Naive thymus-derived CD4-positive, alpha-beta T cell (primary cell): ENCODE measurements around the gene EMID1. TPM values are rescaled to one million over a fixed set of nuclear protein-coding genes. Genes with fewer than 3 reads are reported as not detected.
"Not testable (repeated sequence)": the region's sequence is repeated elsewhere in the genome, so short reads cannot be mapped to it uniquely, and the experiment has no call there.

Source experiments
- ATAC-seq: fragments of 150-1000 bp; cut with Tn5 transposase; 2 replicates; pipeline ENCODE4 v1.10.0; 2021; ENCODE audit warnings: mild to moderate bottlenecking, moderate library complexity
- CTCF ChIA-PET: fragments of 350-600 bp; sonication (Branson Sonifier 250); formaldehyde crosslinking; loops from one replicate; lab custom pipeline; 2021; ENCODE audit warnings: antibody characterized with exemption; lab: Charles Lee
- POLR2A ChIA-PET: fragments of 350-600 bp; sonication (Branson Sonifier 250); formaldehyde crosslinking; loops from one replicate; lab custom pipeline; 2021; ENCODE audit warnings: antibody characterized with exemption, inconsistent platforms; lab: Charles Lee
- DNase-seq, 9 donors: peaks; one replicate each; pipeline versions ENCODE4 v3.0.0 to v3.0.0-alpha.2; 2020 to 2022; ENCODE audit warnings: mixed read lengths in 1 of 9
- H3K27ac ChIP-seq: one replicate; pipeline ENCODE4 v1.7.0; 2013; ENCODE audit warnings: mild to moderate bottlenecking, low read depth, low read length, moderate library complexity
- H3K27me3 ChIP-seq, 2 donors: one replicate each; pipeline ENCODE4 v1.7.0; 2013; ENCODE audit warnings: low read length in 2 of 2, mild to moderate bottlenecking in 2 of 2, moderate library complexity in 2 of 2; ENCODE audit not compliant: control insufficient read depth in 2 of 2, insufficient read depth in 2 of 2
- H3K36me3 ChIP-seq, 3 experiments: 1 replicate in 2 of 3; 2 replicates in 1 of 3; pipeline ENCODE4 v1.7.0; 2013; ENCODE audit warnings: low read length in 3 of 3, mild to moderate bottlenecking in 3 of 3, moderate library complexity in 1 of 3; ENCODE audit not compliant: insufficient read depth in 3 of 3, control insufficient read depth in 2 of 3
- H3K4me1 ChIP-seq, 2 donors: one replicate each; pipeline ENCODE4 v1.7.0; 2013; ENCODE audit warnings: low read length in 2 of 2, mild to moderate bottlenecking in 2 of 2, moderate library complexity in 1 of 2; ENCODE audit not compliant: control insufficient read depth in 2 of 2, insufficient read depth in 2 of 2
- H3K4me3 ChIP-seq: 2 replicates; pipeline ENCODE4 v1.7.0; 2013; ENCODE audit warnings: mild to moderate bottlenecking, low read length
- H3K9me3 ChIP-seq, 3 experiments: 1 replicate in 2 of 3; 2 replicates in 1 of 3; pipeline ENCODE4 v1.7.0; 2013; ENCODE audit warnings: low read length in 3 of 3; ENCODE audit not compliant: control insufficient read depth in 2 of 3
- H3K27ac Mint-ChIP-seq, 9 donors: one replicate each; pipeline ENCODE4 v1.8.0; 2020 to 2022; ENCODE audit warnings: mixed read lengths in 9 of 9, mild to moderate bottlenecking in 8 of 9, moderate library complexity in 5 of 9, inconsistent platforms in 2 of 9
- H3K27me3 Mint-ChIP-seq, 5 donors: one replicate each; pipeline ENCODE4 v1.8.0; 2021 to 2022; ENCODE audit warnings: mixed read lengths in 5 of 5, mild to moderate bottlenecking in 1 of 5
- H3K36me3 Mint-ChIP-seq, 5 donors: one replicate each; pipeline ENCODE4 v1.8.0; 2020 to 2022; ENCODE audit warnings: mixed read lengths in 5 of 5, mild to moderate bottlenecking in 3 of 5, inconsistent platforms in 1 of 5
- H3K4me1 Mint-ChIP-seq, 7 donors: one replicate each; pipeline ENCODE4 v1.8.0; 2020 to 2022; ENCODE audit warnings: mixed read lengths in 7 of 7, mild to moderate bottlenecking in 3 of 7, inconsistent platforms in 1 of 7
- H3K4me3 Mint-ChIP-seq, 10 donors: one replicate each; pipeline ENCODE4 v1.8.0; 2020 to 2022; ENCODE audit warnings: mild to moderate bottlenecking in 10 of 10, mixed read lengths in 10 of 10, moderate library complexity in 6 of 10, inconsistent platforms in 2 of 10
- H3K9me3 Mint-ChIP-seq, 11 donors: one replicate each; pipeline ENCODE4 v1.8.0; 2020 to 2022; ENCODE audit warnings: mixed read lengths in 11 of 11, mild to moderate bottlenecking in 4 of 11, inconsistent platforms in 1 of 11, moderate library complexity in 1 of 11
- intact Hi-C, 2 donors: fragments of 100-400 bp; cut with micrococcal nuclease; formaldehyde crosslinking; loops; one replicate each; pipeline ENCODE4 v1.15.1; 2023
- polyA plus RNA-seq, 2 donors: library from polyadenylated mRNA; unstranded; fragments of 300-500 nt; fragmentation: Illumina TruSeq; gene quantifications; one replicate each; pipeline ENCODE4 v1.2.3, GENCODE V29; 2021
- total RNA-seq, 6 experiments: library from RNA in 5 of 6; stranded (reverse) in 5 of 6; gene quantifications; 1 replicate in 5 of 6; 2 replicates in 1 of 6; pipeline ENCODE4 v1.2.3 and lab custom pipeline; 2021 to 2026

EMID1 gene
- total and polyA plus RNA-seq, 7 experiments from 2014 or later: 1.2 to 2.0 TPM; not detected in 5

DNA sequence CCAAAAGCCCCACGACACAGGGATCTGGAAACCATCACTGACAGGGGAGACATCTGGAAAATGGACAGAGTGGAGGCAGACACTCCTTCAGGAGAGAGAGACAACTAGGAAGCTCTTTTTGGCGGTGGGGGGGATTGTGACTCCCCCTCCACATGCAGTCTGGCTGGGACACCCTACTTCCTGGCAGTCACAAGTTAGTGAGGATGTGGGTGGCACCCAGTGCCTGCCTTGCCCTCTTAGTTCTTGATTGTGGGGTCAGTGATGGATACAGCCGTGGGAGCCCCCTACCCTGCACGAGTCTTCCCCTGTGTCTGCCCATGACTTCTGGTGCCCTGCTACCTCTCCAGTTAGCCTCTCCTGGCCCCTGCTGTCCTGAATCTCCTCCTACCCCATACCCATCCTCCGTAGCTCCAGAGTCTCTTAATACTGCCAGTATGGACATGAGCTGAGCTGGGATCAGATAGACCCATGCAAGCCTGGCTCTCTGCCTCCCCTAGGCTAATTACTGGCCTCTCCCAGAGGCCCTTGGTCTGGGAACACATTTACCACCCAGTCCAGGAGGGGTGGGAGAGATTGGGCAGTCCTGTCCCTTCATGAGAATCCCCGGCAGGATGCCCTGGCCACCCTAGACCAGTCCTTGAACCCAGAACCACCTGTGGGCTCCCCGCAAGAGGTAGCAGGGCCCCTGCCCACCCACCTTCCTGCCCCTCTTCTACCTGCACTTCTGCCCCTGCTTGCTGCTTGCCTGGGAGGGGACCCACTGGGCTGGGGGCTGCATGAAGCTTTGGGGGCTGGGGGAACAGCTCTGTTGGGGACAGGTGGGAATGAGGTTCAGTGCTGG is 39.3 kb downstream of the EMID1 start:
- H3K27me3 Mint-ChIP-seq: peaks cover 5 to 28% (median 10%) of the 10 kb centered on the region in 5 donors
- intact Hi-C loops: loop anchor here (1.0 to 2.0 kb wide), 5 partner anchors 91 to 644 kb away; no protein-coding TSS in a partner anchor
- Histone ChIP-seq H3K9me3 (no peaks in the 10 kb centered on the region), H3K27ac (no peak overlapping the region), H3K27me3 (no peaks in the 10 kb centered on the region), H3K36me3 (no peaks in the 10 kb centered on the region), H3K4me1 (no peaks in the 10 kb centered on the region), H3K4me3 (no peak overlapping the region)
- no peak for ATAC-seq
- H3K4me3 Mint-ChIP-seq: no peak overlapping the region
- POLR2A ChIA-PET: no interaction called here
- H3K9me3 Mint-ChIP-seq: peaks cover 0 to 34% (median 9%) of the 10 kb centered on the region in 11 donors
- H3K4me1 Mint-ChIP-seq: peaks cover 0 to 4% (median 0%) of the 10 kb centered on the region in 7 donors
- no peak overlapping the region for H3K27ac Mint-ChIP-seq
- CTCF ChIA-PET: interaction anchor here (0.7 to 1.6 kb wide), 8 partner anchors 8 to 1088 kb away, joined by 3 to 8 read pairs (median 3); no protein-coding TSS in a partner anchor
- DNase-seq: no peak
- H3K36me3 Mint-ChIP-seq: peaks cover 0 to 3% (median 0%) of the 10 kb centered on the region in 5 donors

DNA sequence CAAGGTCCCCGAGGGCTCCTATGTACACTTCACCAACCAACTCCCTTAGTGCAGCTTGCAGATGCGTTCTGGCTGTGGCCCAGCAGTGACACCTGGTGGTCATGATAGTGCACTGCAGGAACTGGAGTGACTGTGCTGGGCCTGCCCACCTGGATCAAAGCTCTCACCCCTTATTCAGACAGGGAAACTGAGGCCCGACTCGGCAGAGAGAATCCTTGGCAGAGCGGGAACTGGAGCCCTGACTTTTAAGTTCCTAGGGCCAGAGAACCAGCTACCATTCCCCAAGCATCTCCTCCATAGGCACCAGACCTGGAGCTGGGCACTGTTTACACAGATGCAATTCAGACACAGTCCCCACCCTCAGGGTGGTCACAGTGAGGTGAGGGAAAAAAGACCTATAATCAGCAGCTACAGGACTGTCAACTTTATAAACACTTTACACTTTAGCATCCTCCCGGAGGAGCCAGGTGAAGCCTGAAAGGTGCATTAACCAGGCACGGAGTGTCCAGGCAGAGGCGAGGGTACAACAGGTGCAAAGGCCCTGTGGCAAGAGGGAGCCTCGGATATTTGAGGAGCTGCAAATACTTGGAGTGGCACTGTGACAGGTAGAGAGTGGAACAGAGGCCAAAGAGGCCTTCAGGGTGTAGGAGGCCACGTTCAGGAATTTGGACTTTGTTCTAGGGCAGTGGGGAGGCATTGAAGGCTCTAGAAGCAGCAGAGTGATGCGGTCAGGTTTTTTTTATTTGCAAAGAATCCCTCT is 40.1 kb downstream of the EMID1 start:
- ATAC-seq (peak; percentile 95), DNase-seq (peak; percentile 31 to 68 (median 58))
- Histone ChIP-seq H3K36me3 (no peaks in the 10 kb centered on the region), H3K4me1 (no peaks in the 10 kb centered on the region), H3K9me3 (no peaks in the 10 kb centered on the region), H3K27ac (no peak overlapping the region), H3K27me3 (no peaks in the 10 kb centered on the region), H3K4me3 (no peak overlapping the region)
- ChIA-PET POLR2A (no interaction called here), CTCF (interaction anchor here (0.9 to 1.6 kb wide), 7 partner anchors 9 to 645 kb away, joined by 3 to 8 read pairs (median 3); no protein-coding TSS in a partner anchor)
- intact Hi-C loops: loop anchor here (1.0 to 2.0 kb wide), 5 partner anchors 92 to 645 kb away; no protein-coding TSS in a partner anchor
- Mint-ChIP-seq H3K27ac (peak overlapping the region in 1 of 9 donors; percentile 58), H3K36me3 (peaks cover 0 to 3% (median 0%) of the 10 kb centered on the region in 5 donors), H3K4me3 (no peak overlapping the region), H3K9me3 (peaks cover 0 to 26% (median 8%) of the 10 kb centered on the region in 11 donors), H3K4me1 (peaks cover 0 to 4% (median 0%) of the 10 kb centered on the region in 7 donors), H3K27me3 (peaks cover 5 to 23% (median 10%) of the 10 kb centered on the region in 5 donors)

DNA sequence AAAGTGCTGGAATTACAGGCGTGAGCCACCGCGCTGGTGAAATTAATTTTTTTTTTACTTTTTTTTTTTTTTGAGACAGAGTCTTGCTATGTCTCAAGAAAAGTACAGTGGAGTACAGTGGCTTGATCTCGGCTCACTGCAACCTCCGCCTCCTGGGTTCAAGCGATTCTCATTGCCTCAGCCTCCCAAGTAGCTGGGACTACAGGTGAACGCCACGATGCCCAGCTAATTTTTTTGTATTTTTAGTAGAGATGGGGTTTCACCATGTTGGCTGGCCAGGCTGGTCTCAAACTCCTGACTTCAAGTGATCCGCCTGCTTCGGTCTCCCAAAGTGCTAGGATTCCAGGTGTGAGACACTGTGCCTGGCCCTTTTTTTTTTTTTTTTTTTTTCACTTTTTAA is 42.2 kb downstream of the EMID1 start:
- H3K36me3 ChIP-seq, H3K4me1 Mint-ChIP-seq, H3K27ac ChIP-seq, CTCF ChIA-PET, H3K27ac Mint-ChIP-seq, intact Hi-C loops, H3K27me3 ChIP-seq, H3K9me3 ChIP-seq, DNase-seq, H3K36me3 Mint-ChIP-seq, H3K9me3 Mint-ChIP-seq, H3K4me3 Mint-ChIP-seq, H3K4me1 ChIP-seq, H3K4me3 ChIP-seq, ATAC-seq: not testable (repeated sequence)
- peaks cover 5 to 12% (median 9%) of the 10 kb centered on the region in 5 donors for H3K27me3 Mint-ChIP-seq
- POLR2A ChIA-PET: interaction anchor here (0.6 kb wide), 1 partner anchor 16 kb away, joined by 4 read pairs; no protein-coding TSS in a partner anchor

GRCh38 chr22:29251265-29251664 is 45.6 kb downstream of the EMID1 start:
- Mint-ChIP-seq H3K4me3 (no peak overlapping the region), H3K27ac (no peak overlapping the region), H3K27me3 (peaks cover 0 to 4% (median 0%) of the 10 kb centered on the region in 5 donors), H3K9me3 (no peaks in the 10 kb centered on the region), H3K4me1 (peaks cover 0 to 6% (median 0%) of the 10 kb centered on the region in 7 donors), H3K36me3 (no peaks in the 10 kb centered on the region)
- ChIA-PET POLR2A (no interaction called here), CTCF (interaction anchor here (0.7 kb wide), 1 partner anchor 660 kb away, joined by 3 read pairs; no protein-coding TSS in a partner anchor)
- H3K27me3 ChIP-seq: no peaks in the 10 kb centered on the region
- no peak overlapping the region for H3K4me3 ChIP-seq
- DNase-seq: no peak
- H3K9me3 ChIP-seq: no peaks in the 10 kb centered on the region
- no peak overlapping the region for H3K27ac ChIP-seq
- intact Hi-C loops: no loop called here
- H3K4me1 ChIP-seq: no peaks in the 10 kb centered on the region
- no peak for ATAC-seq
- H3K36me3 ChIP-seq: no peaks in the 10 kb centered on the region

DNA sequence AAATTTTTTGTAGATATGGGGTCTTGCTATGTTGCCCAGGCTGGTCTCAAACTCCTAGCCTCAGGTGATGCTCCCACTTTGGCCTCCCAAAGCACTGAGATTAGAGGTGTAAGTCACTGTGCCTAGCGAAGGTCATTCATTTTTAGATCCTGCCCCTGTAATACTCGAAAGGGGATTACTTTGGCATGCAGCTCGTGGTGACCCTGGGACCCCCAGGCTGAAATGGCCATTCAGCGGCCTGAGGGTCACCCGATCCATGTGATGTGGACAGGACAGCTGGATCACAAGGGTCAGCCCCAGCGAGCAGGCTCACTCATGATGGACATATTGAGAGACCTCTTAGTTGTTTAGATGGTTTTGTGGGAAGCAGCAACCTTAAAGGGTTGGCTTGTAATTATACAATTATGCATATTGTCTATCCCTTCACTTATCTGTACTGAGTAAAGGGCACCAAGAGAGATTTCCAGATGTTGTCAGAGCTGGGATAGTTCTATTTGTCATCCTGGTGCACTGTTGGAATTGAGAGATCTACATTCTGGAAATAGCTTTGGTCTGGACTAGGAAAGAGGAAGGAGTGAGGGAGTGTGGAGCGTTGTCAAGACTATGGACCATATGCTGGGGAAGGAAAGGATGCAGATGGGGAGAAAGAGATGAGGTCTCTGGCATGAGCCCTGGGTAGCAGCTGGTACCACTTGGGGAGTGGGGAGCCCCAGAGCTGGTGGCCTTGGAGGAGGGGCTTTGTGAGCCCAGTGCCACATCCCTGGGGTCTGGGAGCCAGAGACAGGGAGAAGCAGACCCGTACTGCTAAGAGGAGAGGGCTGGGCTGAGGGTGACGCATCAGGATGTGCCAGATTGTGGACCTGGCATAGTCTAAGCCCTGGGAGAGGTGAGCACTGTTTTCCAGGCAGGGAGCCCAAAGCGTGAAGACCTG is 46.5 kb downstream of the EMID1 start:
- intact Hi-C loops: no loop called here
- CTCF ChIA-PET: no interaction called here
- Mint-ChIP-seq H3K4me1 (peaks cover 0 to 6% (median 0%) of the 10 kb centered on the region in 7 donors), H3K27me3 (peaks cover 0 to 4% (median 0%) of the 10 kb centered on the region in 5 donors), H3K9me3 (no peaks in the 10 kb centered on the region), H3K36me3 (no peaks in the 10 kb centered on the region), H3K27ac (no peak overlapping the region), H3K4me3 (no peak overlapping the region)
- no peaks in the 10 kb centered on the region for H3K27me3 ChIP-seq
- no peak overlapping the region for H3K27ac ChIP-seq
- no peaks in the 10 kb centered on the region for H3K9me3 ChIP-seq
- no peaks in the 10 kb centered on the region for H3K36me3 ChIP-seq
- POLR2A ChIA-PET: no interaction called here
- ATAC-seq (no peak), DNase-seq (no peak)
- H3K4me1 ChIP-seq: no peaks in the 10 kb centered on the region
- no peak overlapping the region for H3K4me3 ChIP-seq
